SK-N-MC (cell line): Measurements from ENCODE around the gene SRSF8.

ENCODE experiments used
- DNase-seq: peaks from one replicate; pipeline ENCODE4 v3.0.0-alpha.2; 2011; ENCODE audit warnings: low read depth, low spot score
- H3K27ac ChIP-seq: fragments of 200-600 bp; sonication (generic); 2 replicates; pipeline ENCODE4 v1.5.1; 2016; ENCODE audit warnings: mixed run types
- H3K36me3 ChIP-seq: fragments of 200-600 bp; sonication (generic); 2 replicates; pipeline ENCODE4 v1.6.1; 2017; ENCODE audit warnings: antibody characterized with exemption, low read length, mixed read lengths; ENCODE audit not compliant: insufficient read depth
- H3K4me3 ChIP-seq: fragments of 200-600 bp; sonication (generic); 2 replicates; pipeline ENCODE4 v1.5.1; 2016
- H3K9ac ChIP-seq: fragments of 200-600 bp; sonication (generic); 2 replicates; pipeline ENCODE4 v1.8.0; 2017; ENCODE audit warnings: mixed run types, mixed read lengths; ENCODE audit not compliant: insufficient read length
- H3K9me3 ChIP-seq: fragments of 200-600 bp; sonication (generic); 2 replicates; pipeline ENCODE4 v1.6.1; 2017; ENCODE audit warnings: low read depth, mild to moderate bottlenecking, antibody characterized with exemption, low read length, moderate library complexity, mixed read lengths
- EZH2 ChIP-seq: fragments of 200-600 bp; sonication (generic); IDR thresholded peaks from one replicate; pipeline ENCODE4 v1.6.1; 2017; ENCODE audit warnings: antibody characterized with exemption
- FOXP2 ChIP-seq: optimal IDR thresholded peaks from 2 replicates; pipeline ENCODE3; 2011; ENCODE audit warnings: mild to moderate bottlenecking, moderate library complexity; ENCODE audit not compliant: insufficient read depth; ENCODE audit errors: extremely low read length, control extremely low read depth
- POLR2AphosphoS5 ChIP-seq: IDR thresholded peaks from 2 replicates; pipeline ENCODE4 v1.6.1; 2012; ENCODE audit warnings: mild to moderate bottlenecking, low read depth, low read length, borderline replicate concordance

Gene SRSF8

GRCh38 chr11:95086836-95087570, 20.3 kb downstream of the SRSF8 start:
- no peaks in the 10 kb centered on the region for H3K36me3 ChIP-seq
- H3K4me3 ChIP-seq = no peak overlapping the region
- no peak overlapping the region for H3K9ac ChIP-seq
- TF ChIP-seq POLR2AphosphoS5 (no peak), EZH2 (no peak), FOXP2 (no peak)
- no peak overlapping the region for H3K27ac ChIP-seq
- no peak for DNase-seq
- no peaks in the 10 kb centered on the region for H3K9me3 ChIP-seq

GRCh38 chr11:95088946-95089619, 22.4 kb downstream of the SRSF8 start:
- peak overlapping the region; percentile 88 for H3K4me3 ChIP-seq
- TF ChIP-seq EZH2 (no peak), POLR2AphosphoS5 (no peak), FOXP2 (no peak)
- H3K9ac ChIP-seq = no peak overlapping the region
- no peak overlapping the region for H3K27ac ChIP-seq
- DNase-seq = no peak
- H3K9me3 ChIP-seq = no peaks in the 10 kb centered on the region
- H3K36me3 ChIP-seq = no peaks in the 10 kb centered on the region

GRCh38 chr11:95089620-95090542, 23.2 kb downstream of the SRSF8 start, which contains the start of gene ENDOD1:
ENDOD1 (plus strand) TSS chr11:95089846; CDS start chr11:95089928, 82 bp downstream.
- H3K4me3 ChIP-seq = peak within 1 kb of the TSS; percentile 88
- no peak for TF ChIP-seq EZH2
- H3K9ac ChIP-seq = no peak within 1 kb of the TSS
- DNase-seq = no peak
- H3K9me3 ChIP-seq = no peaks in the 10 kb centered on the region
- H3K36me3 ChIP-seq = no peaks in the 10 kb centered on the region
- no peak within 1 kb of the TSS for H3K27ac ChIP-seq

GRCh38 chr11:95091663-95092180, 25.0 kb downstream of the SRSF8 start:
- DNase-seq = no peak
- Histone ChIP-seq H3K27ac (no peak overlapping the region), H3K36me3 (no peaks in the 10 kb centered on the region), H3K9me3 (no peaks in the 10 kb centered on the region), H3K9ac (no peak overlapping the region), H3K4me3 (no peak overlapping the region)
- TF ChIP-seq FOXP2 (no peak), EZH2 (no peak), POLR2AphosphoS5 (no peak)

- no peak overlapping the region for H3K4me3 ChIP-seq
These were observed 26.0 kb downstream of the SRSF8 start for GRCh38 chr11:95092549-95093324.

GRCh38 chr11:95093548-95093947, 26.8 kb downstream of the SRSF8 start:
- no peak overlapping the region for H3K27ac ChIP-seq
- DNase-seq = no peak
- H3K36me3 ChIP-seq = no peaks in the 10 kb centered on the region
- H3K9ac ChIP-seq = no peak overlapping the region
- TF ChIP-seq POLR2AphosphoS5 (no peak), EZH2 (no peak), FOXP2 (no peak)
- no peaks in the 10 kb centered on the region for H3K9me3 ChIP-seq
- no peak overlapping the region for H3K4me3 ChIP-seq

More at GRCh38 chr11:95092549-95093324, 26.0 kb downstream of the SRSF8 start:
- no peak overlapping the region for H3K9ac ChIP-seq
- no peak for DNase-seq
- H3K27ac ChIP-seq = no peak overlapping the region
- H3K36me3 ChIP-seq = no peaks in the 10 kb centered on the region
- H3K9me3 ChIP-seq = no peaks in the 10 kb centered on the region
- no peak for TF ChIP-seq POLR2AphosphoS5
- TF ChIP-seq FOXP2 = no peak

GRCh38 chr11:95095858-95096587, 29.3 kb downstream of the SRSF8 start:
- DNase-seq = no peak
- TF ChIP-seq EZH2 (no peak), FOXP2 (no peak), POLR2AphosphoS5 (no peak)

More at GRCh38 chr11:95095858-95096587, 29.3 kb downstream of the SRSF8 start:
- Histone ChIP-seq H3K4me3 (no peak overlapping the region), H3K27ac (no peak overlapping the region), H3K9me3 (no peaks in the 10 kb centered on the region), H3K9ac (no peak overlapping the region), H3K36me3 (no peaks in the 10 kb centered on the region)
